ENCODE measurements around the gene BFSP2. TPM values are rescaled to one million over a fixed set of nuclear protein-coding genes. Genes with fewer than 3 reads are reported as not detected.
"Not testable (repeated sequence)": the region's sequence is repeated elsewhere in the genome, so short reads cannot be mapped to it uniquely, and the experiment has no call there.

Gene BFSP2
- total and polyA plus RNA-seq, 3 donors from 2014 or later, result not detected

GRCh38 chr3:133515127-133515526 lies 115.3 kb downstream of the BFSP2 start:
- Histone ChIP-seq H3K4me1 (no peaks in the 10 kb centered on the region), H3K27me3 (no peaks in the 10 kb centered on the region), H3K27ac (no peak overlapping the region), H3K4me3 (no peak overlapping the region), H3K36me3 (ENCODE audit: low read depth, missing control alignments) (no peaks in the 10 kb centered on the region), H3K9me3 (no peaks in the 10 kb centered on the region)
- DNase-seq, result no peak
- 93 to 98% methylated on average over 1 of the region's 1 CpG for WGBS, 2 donors
- TF ChIP-seq POLR2A (IDR thresholded peaks at IDR 0.05) (no peak), CTCF (IDR thresholded peaks at IDR 0.05) (no peak)
- intact Hi-C loops (cut with DNase I; ENCODE audit: low total_unique reads), result no loop called here

- TF ChIP-seq CTCF (IDR thresholded peaks at IDR 0.05) (no peak), POLR2A (IDR thresholded peaks at IDR 0.05) (no peak)
- no peaks in the 10 kb centered on the region for H3K9me3 ChIP-seq
- no peaks in the 10 kb centered on the region for H3K27me3 ChIP-seq
- no peaks in the 10 kb centered on the region for H3K4me1 ChIP-seq
- DNase-seq, result no peak
- no peak overlapping the region for H3K4me3 ChIP-seq
- intact Hi-C loops (cut with DNase I; ENCODE audit: low total_unique reads), result no loop called here
- no peaks in the 10 kb centered on the region for H3K36me3 ChIP-seq (ENCODE audit: low read depth, missing control alignments)
- H3K27ac ChIP-seq, result no peak overlapping the region
These were observed 120.4 kb downstream of the BFSP2 start for GRCh38 chr3:133520286-133520685.

DNA sequence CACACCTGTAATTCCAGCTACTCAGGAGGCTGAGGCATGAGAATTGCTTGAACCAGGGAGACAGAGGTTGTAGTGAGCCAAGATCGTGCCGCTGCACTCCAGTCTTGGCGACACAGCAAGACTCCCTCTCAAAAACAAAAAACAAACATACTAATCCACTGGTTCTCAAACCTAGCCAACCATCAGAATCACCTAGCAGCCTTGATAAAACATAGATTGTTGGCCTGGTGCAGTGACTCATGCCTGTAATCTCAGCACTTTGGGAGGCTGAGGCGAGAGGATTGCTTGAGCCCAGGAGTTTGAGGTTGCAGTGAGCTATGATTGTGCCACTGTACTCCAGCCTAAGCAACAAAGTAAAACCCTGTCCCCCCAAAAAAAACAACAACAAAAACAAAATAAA lies 121.1 kb downstream of the BFSP2 start:
- 96 to 97% methylated on average over 4 of the region's 4 CpGs for WGBS, 2 donors
- not testable (repeated sequence) for H3K4me3 ChIP-seq

DNA sequence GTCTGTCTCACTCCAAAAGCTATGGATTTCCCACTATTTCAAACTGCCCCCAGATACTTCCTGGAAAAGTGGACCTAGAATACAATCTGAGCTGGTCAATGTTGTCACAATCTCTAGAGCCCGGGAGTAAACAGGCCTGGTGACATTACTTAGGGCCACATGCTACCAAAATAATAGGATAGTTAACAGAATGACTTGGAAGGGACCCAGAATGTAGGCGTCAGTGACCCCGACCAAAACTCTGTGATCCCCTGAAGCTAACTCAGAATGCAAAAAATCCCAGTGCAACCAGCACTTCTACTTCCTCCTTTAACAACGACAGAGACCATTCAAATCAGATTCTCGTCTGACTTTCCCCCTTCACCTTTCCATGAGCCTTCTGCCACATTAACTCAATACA lies 122.1 kb downstream of the BFSP2 start:
- TF ChIP-seq POLR2A (IDR thresholded peaks at IDR 0.05) (no peak), CTCF (IDR thresholded peaks at IDR 0.05) (no peak)
- Histone ChIP-seq H3K4me1 (no peaks in the 10 kb centered on the region), H3K36me3 (ENCODE audit: low read depth, missing control alignments) (no peaks in the 10 kb centered on the region), H3K27ac (no peak overlapping the region), H3K4me3 (no peak overlapping the region), H3K9me3 (no peaks in the 10 kb centered on the region), H3K27me3 (no peaks in the 10 kb centered on the region)
- no peak for DNase-seq
- 45 to 58% methylated on average over 5 of the region's 5 CpGs for WGBS, 2 donors
- intact Hi-C loops (cut with DNase I; ENCODE audit: low total_unique reads), result no loop called here

More for the DNA sequence above, 121.1 kb downstream of the BFSP2 start:
- H3K27me3 ChIP-seq; intact Hi-C loops (cut with DNase I; ENCODE audit: low total_unique reads); H3K9me3 ChIP-seq; DNase-seq; H3K4me1 ChIP-seq; H3K27ac ChIP-seq; H3K36me3 ChIP-seq (ENCODE audit: low read depth, missing control alignments): not testable (repeated sequence)

DNA sequence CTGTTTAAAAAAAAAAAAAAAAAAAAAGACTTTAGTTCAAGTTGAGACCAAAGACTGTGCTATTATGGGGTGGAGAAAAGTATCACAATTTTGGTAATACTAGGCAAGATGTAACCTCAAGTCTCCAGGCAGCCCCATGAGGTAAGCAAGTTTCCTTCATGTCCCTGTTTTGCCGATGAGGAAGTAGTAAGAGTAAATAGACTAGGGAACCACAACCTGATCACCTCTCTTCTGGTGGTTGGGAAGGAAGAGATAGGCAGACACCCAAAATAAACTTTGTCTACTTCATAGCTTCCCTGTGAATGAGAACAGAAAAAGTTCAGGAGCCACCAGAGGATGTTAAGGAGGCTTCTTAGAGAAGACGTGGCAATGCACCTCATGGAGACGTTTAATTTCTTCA lies 123.9 kb downstream of the BFSP2 start:
- H3K36me3 ChIP-seq (ENCODE audit: low read depth, missing control alignments); H3K4me3 ChIP-seq; intact Hi-C loops (cut with DNase I; ENCODE audit: low total_unique reads); H3K27me3 ChIP-seq; H3K4me1 ChIP-seq; DNase-seq; H3K27ac ChIP-seq; H3K9me3 ChIP-seq: not testable (repeated sequence)
- 67 to 68% methylated on average over 3 of the region's 3 CpGs for WGBS, 2 donors

Other genes with a start within 250 kb of the BFSP2 start
- 100 to 1,000 TPM; 104 to 135 TPM for gene CDV3, start 173.6 kb downstream of the BFSP2 start, total RNA-seq
- gene CDV3, start 173.6 kb downstream of the BFSP2 start, polyA plus RNA-seq (ENCODE audit: insufficient read depth, low read depth, low replicate concordance), result 179 TPM